HL-60/S4 treated with retinoic acid at 250 ng/mL for 4 days and 3 days (cell line): ENCODE data around the gene KIAA0232.

Experiments
- in situ Hi-C: fragments of 300-500 bp; cut with MboI; formaldehyde crosslinking; loops from 2 replicates; pipeline ENCODE4 v1.7.0; 2022; ENCODE audit warnings: low sequenced_read_pairs

Gene KIAA0232

GRCh38 chr4:6894086-6894478 lies 111.6 kb downstream of the KIAA0232 start:
- in situ Hi-C loops: no loop called here

DNA sequence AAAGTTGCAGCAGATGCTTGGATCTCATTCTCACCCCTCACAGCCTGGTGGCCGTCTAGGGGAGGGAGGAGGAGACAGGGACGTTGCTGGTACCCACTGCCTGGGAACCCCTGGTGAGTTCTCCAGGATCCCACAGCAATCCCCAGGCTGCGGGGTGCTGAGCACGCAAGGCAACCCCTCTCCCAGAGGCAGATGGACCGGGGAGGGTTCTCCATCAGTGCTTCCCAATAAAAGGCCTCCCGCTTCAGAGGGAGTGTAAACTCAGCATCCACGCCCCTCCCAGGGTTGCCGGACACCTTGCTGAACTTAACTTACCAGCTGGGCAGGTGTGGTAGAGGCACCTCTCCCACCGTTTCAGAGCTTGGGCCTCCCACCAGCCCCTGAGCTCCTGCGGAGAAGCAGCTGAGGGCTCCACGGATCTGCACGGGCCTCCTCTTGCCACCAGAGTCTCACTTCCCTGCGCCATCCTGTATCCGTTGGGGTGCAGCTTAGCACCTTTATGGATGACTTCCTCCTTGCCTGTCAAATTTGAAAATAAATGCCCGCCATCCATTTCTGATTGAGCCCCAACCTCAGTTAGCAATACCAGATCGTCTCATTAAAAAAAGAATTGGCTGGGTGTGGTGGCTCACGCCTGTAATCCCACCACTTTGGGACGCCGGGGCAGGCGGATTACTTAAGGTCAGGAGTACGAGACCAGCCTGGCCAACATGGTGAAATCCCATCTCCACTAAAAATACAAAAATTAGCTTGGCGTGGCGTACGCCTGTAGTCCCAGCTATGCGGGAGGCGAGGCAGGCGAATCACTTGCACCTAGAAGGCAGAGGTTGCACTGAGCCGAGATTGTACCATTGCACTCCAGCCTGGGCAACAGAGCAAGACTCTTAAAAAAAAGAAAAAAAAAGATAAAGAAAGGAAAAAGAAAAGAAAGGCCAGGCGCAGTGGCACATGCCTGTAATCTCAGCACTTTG lies 112.3 kb downstream of the KIAA0232 start:
- in situ Hi-C loops: no loop called here

DNA sequence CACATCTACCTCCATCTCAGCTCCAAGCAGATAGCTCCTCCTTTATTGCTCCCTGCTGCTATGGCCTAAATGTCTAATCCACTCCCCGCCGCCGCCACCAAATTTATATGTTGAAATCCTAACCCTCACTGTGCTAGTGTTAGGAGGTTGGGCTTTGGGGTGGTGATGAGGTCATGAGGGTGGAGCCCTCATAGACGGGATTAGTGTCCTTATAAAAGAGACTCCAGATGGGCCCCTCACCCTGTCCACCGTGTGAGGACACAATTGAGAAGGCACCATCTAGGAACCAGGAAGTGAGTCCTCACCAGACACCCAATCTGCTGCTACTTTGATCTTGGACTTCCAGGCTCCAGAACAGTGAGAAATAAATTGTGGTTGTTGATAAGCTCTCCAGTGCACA lies 113.5 kb downstream of the KIAA0232 start:
- in situ Hi-C loops: no loop called here

- in situ Hi-C loops: no loop called here
Measured at GRCh38 chr4:6898763-6899162, 116.2 kb downstream of the KIAA0232 start.

GRCh38 chr4:6900181-6900812 lies 117.8 kb downstream of the KIAA0232 start:
- in situ Hi-C loops: loop anchor here (10.0 kb wide), 1 partner anchor 165 kb away; the partner anchor contains the start of gene GRPEL1

GRCh38 chr4:6900956-6901355 lies 118.4 kb downstream of the KIAA0232 start:
- in situ Hi-C loops: loop anchor here (10.0 kb wide), 1 partner anchor 164 kb away; the partner anchor contains the start of gene GRPEL1

GRCh38 chr4:6901669-6902317 lies 119.3 kb downstream of the KIAA0232 start:
- in situ Hi-C loops: loop anchor here (10.0 kb wide), 1 partner anchor 163 kb away; the partner anchor contains the start of gene GRPEL1

GRCh38 chr4:6902318-6903042 lies 120.0 kb downstream of the KIAA0232 start:
- in situ Hi-C loops: loop anchor here (10.0 kb wide), 1 partner anchor 162 kb away; the partner anchor contains the start of gene GRPEL1

GRCh38 chr4:6905516-6906445 lies 123.3 kb downstream of the KIAA0232 start:
- in situ Hi-C loops: loop anchor here (10.0 kb wide), 1 partner anchor 159 kb away; the partner anchor contains the start of gene GRPEL1

- in situ Hi-C loops: loop anchor here (10.0 kb wide), 1 partner anchor 158 kb away; the partner anchor contains the start of gene GRPEL1
Measured at GRCh38 chr4:6906486-6906885, 124.0 kb downstream of the KIAA0232 start.

DNA sequence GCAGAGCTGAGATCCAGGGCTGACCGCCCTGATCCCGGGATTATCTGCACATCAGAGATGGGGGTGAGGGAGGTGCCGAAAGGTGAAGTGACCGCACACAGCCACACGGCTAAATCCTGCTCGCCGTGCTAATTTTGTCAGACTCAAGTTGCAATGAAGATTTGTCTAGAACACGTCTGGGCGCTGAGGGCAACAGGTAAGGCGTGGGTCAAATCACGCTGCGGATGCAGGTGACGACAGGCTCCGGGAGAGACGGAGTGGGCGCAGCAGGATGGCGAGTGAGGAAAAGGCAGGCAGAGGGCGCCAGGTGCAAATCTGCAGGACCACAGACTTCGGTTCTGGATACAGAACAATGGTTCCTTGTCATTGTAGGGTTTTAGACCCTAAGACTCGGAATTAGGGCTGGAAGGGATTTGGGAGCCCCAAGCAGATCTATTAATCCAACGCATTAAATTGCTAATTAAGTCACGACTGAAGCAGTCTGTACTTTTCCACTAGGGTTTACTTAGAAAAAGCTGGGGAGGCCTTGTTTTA lies 125.2 kb downstream of the KIAA0232 start:
- in situ Hi-C loops: loop anchor here (10.0 kb wide), 1 partner anchor 157 kb away; the partner anchor contains the start of gene GRPEL1

GRCh38 chr4:6908432-6909112 lies 126.0 kb downstream of the KIAA0232 start:
- in situ Hi-C loops: loop anchor here (10.0 kb wide), 1 partner anchor 156 kb away; the partner anchor contains the start of gene GRPEL1

GRCh38 chr4:6909113-6909969 lies 126.8 kb downstream of the KIAA0232 start, which contains the start of gene TBC1D14:
TBC1D14 (plus strand) TSS chr4:6909826; CDS start chr4:6923390, 13,564 bp downstream.
- in situ Hi-C loops: loop anchor here (10.0 kb wide), 1 partner anchor 155 kb away; the partner anchor contains the start of gene GRPEL1

GRCh38 chr4:6909970-6910339 lies 127.4 kb downstream of the KIAA0232 start:
- in situ Hi-C loops: loop anchor here (10.0 kb wide), 1 partner anchor 155 kb away; the partner anchor contains the start of gene GRPEL1

GRCh38 chr4:6910340-6910959 lies 127.9 kb downstream of the KIAA0232 start:
- in situ Hi-C loops: no loop called here
